ENCODE measurements around the gene MAGEB17. TPM values are rescaled to one million over a fixed set of nuclear protein-coding genes. Genes with fewer than 3 reads are reported as not detected.

The MAGEB17 gene
- total and polyA plus RNA-seq, 9 of the 15 experiments (the other 6 are each of a cell fraction or from before 2014, with no cell fraction given), result 0.07 to 0.45 (median 0.14) TPM; not detected in 1

DNA sequence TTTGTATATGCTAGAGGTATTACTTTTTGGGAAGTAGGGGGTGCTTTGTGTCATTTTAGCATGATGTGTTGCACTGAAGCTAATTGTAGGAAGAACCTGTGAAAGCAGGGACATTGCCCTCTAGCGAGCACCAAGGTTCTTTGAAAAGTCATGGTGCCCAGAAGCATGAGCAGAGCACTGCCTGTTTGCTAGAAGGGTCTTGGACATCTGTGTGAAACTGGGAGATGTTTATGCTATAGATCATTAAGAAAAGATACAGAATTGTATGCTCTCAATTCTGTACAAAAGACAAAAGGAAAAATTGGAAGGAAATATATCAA lies 29.2 kb upstream of the MAGEB17 start (continued):
- TF ChIP-seq, protein P1, sequence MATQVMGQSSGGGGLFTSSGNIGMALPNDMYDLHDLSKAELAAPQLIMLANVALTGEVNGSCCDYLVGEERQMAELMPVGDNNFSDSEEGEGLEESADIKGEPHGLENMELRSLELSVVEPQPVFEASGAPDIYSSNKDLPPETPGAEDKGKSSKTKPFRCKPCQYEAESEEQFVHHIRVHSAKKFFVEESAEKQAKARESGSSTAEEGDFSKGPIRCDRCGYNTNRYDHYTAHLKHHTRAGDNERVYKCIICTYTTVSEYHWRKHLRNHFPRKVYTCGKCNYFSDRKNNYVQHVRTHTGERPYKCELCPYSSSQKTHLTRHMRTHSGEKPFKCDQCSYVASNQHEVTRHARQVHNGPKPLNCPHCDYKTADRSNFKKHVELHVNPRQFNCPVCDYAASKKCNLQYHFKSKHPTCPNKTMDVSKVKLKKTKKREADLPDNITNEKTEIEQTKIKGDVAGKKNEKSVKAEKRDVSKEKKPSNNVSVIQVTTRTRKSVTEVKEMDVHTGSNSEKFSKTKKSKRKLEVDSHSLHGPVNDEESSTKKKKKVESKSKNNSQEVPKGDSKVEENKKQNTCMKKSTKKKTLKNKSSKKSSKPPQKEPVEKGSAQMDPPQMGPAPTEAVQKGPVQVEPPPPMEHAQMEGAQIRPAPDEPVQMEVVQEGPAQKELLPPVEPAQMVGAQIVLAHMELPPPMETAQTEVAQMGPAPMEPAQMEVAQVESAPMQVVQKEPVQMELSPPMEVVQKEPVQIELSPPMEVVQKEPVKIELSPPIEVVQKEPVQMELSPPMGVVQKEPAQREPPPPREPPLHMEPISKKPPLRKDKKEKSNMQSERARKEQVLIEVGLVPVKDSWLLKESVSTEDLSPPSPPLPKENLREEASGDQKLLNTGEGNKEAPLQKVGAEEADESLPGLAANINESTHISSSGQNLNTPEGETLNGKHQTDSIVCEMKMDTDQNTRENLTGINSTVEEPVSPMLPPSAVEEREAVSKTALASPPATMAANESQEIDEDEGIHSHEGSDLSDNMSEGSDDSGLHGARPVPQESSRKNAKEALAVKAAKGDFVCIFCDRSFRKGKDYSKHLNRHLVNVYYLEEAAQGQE (IDR thresholded peaks at IDR 0.05; ENCODE audit: borderline replicate concordance), result peak; percentile 7; the same call in 1 of the 2 replicates
- TF ChIP-seq, protein P1 (CRISPR knock-in tag; IDR thresholded peaks at IDR 0.05; ENCODE audit: low read depth), result no peak
- no peak for TF ChIP-seq MXI1 (IDR thresholded peaks at IDR 0.05; ENCODE audit: low read depth, low read length)
- TF ChIP-seq ZNF174 (CRISPR knock-in tag; IDR thresholded peaks at IDR 0.05), result no peak
- no peak for TF ChIP-seq ZFP1 (CRISPR knock-in tag; IDR thresholded peaks at IDR 0.05)
- no peak for TF ChIP-seq SLC30A9 (CRISPR knock-in tag; IDR thresholded peaks at IDR 0.05)
- TF ChIP-seq, protein P2, sequence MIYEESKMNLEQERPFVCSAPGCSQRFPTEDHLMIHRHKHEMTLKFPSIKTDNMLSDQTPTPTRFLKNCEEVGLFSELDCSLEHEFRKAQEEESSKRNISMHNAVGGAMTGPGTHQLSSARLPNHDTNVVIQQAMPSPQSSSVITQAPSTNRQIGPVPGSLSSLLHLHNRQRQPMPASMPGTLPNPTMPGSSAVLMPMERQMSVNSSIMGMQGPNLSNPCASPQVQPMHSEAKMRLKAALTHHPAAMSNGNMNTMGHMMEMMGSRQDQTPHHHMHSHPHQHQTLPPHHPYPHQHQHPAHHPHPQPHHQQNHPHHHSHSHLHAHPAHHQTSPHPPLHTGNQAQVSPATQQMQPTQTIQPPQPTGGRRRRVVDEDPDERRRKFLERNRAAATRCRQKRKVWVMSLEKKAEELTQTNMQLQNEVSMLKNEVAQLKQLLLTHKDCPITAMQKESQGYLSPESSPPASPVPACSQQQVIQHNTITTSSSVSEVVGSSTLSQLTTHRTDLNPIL (CRISPR knock-in tag; IDR thresholded peaks at IDR 0.05), result no peak
- no peak for TF ChIP-seq L3MBTL2 (IDR thresholded peaks at IDR 0.05)
- TF ChIP-seq ZNF140 (CRISPR knock-in tag; IDR thresholded peaks at IDR 0.05), result no peak
- TF ChIP-seq, protein P3, sequence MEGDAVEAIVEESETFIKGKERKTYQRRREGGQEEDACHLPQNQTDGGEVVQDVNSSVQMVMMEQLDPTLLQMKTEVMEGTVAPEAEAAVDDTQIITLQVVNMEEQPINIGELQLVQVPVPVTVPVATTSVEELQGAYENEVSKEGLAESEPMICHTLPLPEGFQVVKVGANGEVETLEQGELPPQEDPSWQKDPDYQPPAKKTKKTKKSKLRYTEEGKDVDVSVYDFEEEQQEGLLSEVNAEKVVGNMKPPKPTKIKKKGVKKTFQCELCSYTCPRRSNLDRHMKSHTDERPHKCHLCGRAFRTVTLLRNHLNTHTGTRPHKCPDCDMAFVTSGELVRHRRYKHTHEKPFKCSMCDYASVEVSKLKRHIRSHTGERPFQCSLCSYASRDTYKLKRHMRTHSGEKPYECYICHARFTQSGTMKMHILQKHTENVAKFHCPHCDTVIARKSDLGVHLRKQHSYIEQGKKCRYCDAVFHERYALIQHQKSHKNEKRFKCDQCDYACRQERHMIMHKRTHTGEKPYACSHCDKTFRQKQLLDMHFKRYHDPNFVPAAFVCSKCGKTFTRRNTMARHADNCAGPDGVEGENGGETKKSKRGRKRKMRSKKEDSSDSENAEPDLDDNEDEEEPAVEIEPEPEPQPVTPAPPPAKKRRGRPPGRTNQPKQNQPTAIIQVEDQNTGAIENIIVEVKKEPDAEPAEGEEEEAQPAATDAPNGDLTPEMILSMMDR (IDR thresholded peaks at IDR 0.05 in 2 of 3, conservative IDR thresholded peaks at IDR 0.05 in 1 of 3; ENCODE audit: insufficient read depth in 2 of 3, low read depth in 1 of 3, low read length in 3 of 3), result peak; percentile 40 to 51 (median 40); a peak in 4 of 6 replicates
- TF ChIP-seq ZNF217 (CRISPR knock-in tag; IDR thresholded peaks at IDR 0.05), result no peak

All from K562 (cell line).